ENCODE data around the gene DBNDD1. TPM values are rescaled to one million over a fixed set of nuclear protein-coding genes. Genes with fewer than 3 reads are reported as not detected.

Gene DBNDD1
- total RNA-seq, 1 donor from 2014 or later: 7.0 TPM

GRCh38 chr16:90046971-90047713 lies 27.9 kb upstream of the DBNDD1 start:
- Histone ChIP-seq H3K36me3 (peaks cover 9% of the 10 kb centered on the region), H3K4me3 (peak overlapping the region; percentile 32), H3K4me1 (peaks cover 13% of the 10 kb centered on the region), H3K27me3 (no peaks in the 10 kb centered on the region), H3K9me3 (no peaks in the 10 kb centered on the region), H3K27ac (no peak overlapping the region)
- DNase-seq (peak; percentile 87), ATAC-seq (peak; percentile 76)
- no peak for TF ChIP-seq CTCF (IDR thresholded peaks at IDR 0.05)
- intact Hi-C loops (cut with DNase I): no loop called here

GRCh38 chr16:90046122-90046970 lies 27.1 kb upstream of the DBNDD1 start:
- H3K9me3 ChIP-seq: no peaks in the 10 kb centered on the region
- intact Hi-C loops (cut with DNase I): no loop called here
- peaks cover 9% of the 10 kb centered on the region for H3K36me3 ChIP-seq
- H3K4me1 ChIP-seq: peaks cover 13% of the 10 kb centered on the region
- H3K27ac ChIP-seq: no peak overlapping the region
- TF ChIP-seq CTCF (IDR thresholded peaks at IDR 0.05): no peak
- H3K27me3 ChIP-seq: no peaks in the 10 kb centered on the region
- H3K4me3 ChIP-seq: peak overlapping the region; percentile 32
- ATAC-seq (no peak), DNase-seq (peak; percentile 53)

- DNase-seq: peak; percentile 69
- ATAC-seq: peak; percentile 57
Measured at GRCh38 chr16:90044111-90044551, 24.9 kb upstream of the DBNDD1 start.

GRCh38 chr16:90043526-90043925 lies 24.3 kb upstream of the DBNDD1 start:
- no peak for TF ChIP-seq CTCF (IDR thresholded peaks at IDR 0.05)
- no peak overlapping the region for H3K27ac ChIP-seq
- peaks cover 13% of the 10 kb centered on the region for H3K4me1 ChIP-seq
- peaks cover 27% of the 10 kb centered on the region for H3K36me3 ChIP-seq
- no peaks in the 10 kb centered on the region for H3K9me3 ChIP-seq
- no peaks in the 10 kb centered on the region for H3K27me3 ChIP-seq
- H3K4me3 ChIP-seq: no peak overlapping the region
- no peak for ATAC-seq
- intact Hi-C loops (cut with DNase I): no loop called here
- DNase-seq: peak; percentile 50

More at GRCh38 chr16:90044111-90044551, 24.9 kb upstream of the DBNDD1 start:
- no peak overlapping the region for H3K4me3 ChIP-seq
- H3K9me3 ChIP-seq: no peaks in the 10 kb centered on the region
- H3K27ac ChIP-seq: no peak overlapping the region
- TF ChIP-seq CTCF (IDR thresholded peaks at IDR 0.05): no peak
- H3K27me3 ChIP-seq: no peaks in the 10 kb centered on the region
- intact Hi-C loops (cut with DNase I): no loop called here
- peaks cover 13% of the 10 kb centered on the region for H3K4me1 ChIP-seq
- H3K36me3 ChIP-seq: peaks cover 21% of the 10 kb centered on the region

- no peak for ATAC-seq
- intact Hi-C loops (cut with DNase I): no loop called here
- H3K4me3 ChIP-seq: no peak overlapping the region
- no peak overlapping the region for H3K27ac ChIP-seq
- H3K9me3 ChIP-seq: no peaks in the 10 kb centered on the region
- DNase-seq: peak; percentile 50
- peaks cover 32% of the 10 kb centered on the region for H3K36me3 ChIP-seq
- H3K27me3 ChIP-seq: no peaks in the 10 kb centered on the region
- no peak for TF ChIP-seq CTCF (IDR thresholded peaks at IDR 0.05)
- H3K4me1 ChIP-seq: peaks cover 13% of the 10 kb centered on the region
Measured at GRCh38 chr16:90042946-90043514, 23.8 kb upstream of the DBNDD1 start.
